Glomerular visceral epithelial cell (primary cell): ENCODE data around the gene GOLGA8K.
"Not testable (repeated sequence)": the region's sequence is repeated elsewhere in the genome, so short reads cannot be mapped to it uniquely, and the experiment has no call there.

Experiments
- DNase-seq: peaks from one replicate; pipeline ENCODE4 v3.0.0-alpha.2; 2016; ENCODE audit errors: extremely low spot score

GOLGA8K gene

DNA sequence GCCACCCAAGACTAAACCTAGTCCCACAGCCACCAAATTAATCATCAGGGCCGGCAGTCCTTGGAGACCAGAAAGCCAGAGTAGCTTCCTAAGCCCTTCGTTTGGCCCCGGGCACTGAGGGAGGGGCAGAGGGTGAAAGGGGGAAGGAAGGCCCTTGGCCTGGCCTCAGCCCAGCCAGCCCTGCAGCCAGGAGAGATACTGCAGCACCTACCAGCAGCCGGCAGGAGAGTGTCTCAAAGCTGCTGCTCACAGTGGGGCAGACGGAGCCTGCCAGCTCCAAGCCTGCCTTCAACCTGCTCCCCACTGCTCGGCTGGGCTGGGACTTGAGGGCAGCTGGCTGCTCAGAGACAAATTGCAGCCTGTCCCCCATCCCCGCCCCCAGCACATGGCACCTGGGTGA lies 50.3 kb downstream of the GOLGA8K start:
- not testable (repeated sequence) for DNase-seq

DNA sequence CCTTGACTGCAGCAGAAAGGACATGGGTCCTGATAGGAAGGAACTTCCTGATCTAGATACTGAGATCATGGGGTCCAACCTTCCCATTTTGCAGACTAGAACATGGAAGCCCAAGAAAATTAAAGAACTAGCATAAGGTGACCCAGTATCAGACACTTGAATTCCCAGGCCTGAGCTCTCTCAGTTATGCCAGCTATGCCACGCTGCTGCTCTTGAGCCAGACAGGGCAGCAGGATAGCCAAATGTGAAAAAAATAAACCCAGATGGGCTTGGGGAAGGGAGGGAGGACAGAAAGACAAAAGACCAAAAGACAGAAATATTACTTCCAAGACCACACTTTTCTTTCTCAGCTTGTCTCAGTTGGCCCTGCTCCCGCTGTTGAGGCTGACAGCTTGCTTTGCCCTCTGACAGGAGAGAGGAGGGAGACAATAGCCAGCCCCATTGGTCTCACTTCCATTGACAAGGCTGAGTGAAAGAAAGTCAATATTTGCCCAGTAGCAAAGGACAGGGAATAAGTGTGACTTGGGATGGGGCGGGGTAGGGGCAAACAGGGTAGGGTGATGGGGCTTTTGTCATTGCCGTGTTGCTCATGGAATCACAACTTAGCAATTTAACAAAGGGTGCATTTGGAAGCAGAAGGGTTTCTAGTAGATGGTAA lies 52.4 kb downstream of the GOLGA8K start:
- DNase-seq = not testable (repeated sequence)

- not testable (repeated sequence) for DNase-seq
Observed at GRCh38 chr15:32347037-32347436, 56.1 kb downstream of the GOLGA8K start.

DNA sequence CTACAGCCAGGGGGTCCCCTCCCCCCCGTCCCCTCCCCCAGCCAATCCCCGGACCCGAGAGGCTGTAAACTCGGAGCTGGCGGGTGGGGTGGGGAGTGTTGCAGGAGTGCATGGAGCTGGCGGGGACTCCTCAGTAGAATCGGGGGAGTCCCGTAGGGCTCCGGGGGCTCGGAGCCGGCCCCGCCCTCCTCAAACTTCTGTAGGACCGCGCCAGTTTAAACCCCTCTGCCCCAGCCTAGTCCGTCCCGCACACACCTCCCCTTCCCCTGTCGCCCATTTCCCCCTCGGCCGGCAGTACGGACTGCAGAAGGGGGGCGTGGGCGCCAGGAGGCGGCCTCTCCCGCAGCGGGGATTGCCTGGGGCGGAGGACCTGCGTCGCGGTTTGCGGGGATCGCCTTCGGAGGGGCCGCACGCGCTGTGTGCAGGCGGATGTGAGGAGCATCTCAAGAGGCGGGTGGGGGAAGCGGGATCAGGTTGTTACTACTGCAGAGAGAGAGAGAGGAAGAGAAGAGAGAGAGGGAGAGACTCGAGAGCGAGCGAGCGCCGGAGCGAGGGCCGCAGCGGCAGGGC lies 57.0 kb downstream of the GOLGA8K start:
- not testable (repeated sequence) for DNase-seq

DNA sequence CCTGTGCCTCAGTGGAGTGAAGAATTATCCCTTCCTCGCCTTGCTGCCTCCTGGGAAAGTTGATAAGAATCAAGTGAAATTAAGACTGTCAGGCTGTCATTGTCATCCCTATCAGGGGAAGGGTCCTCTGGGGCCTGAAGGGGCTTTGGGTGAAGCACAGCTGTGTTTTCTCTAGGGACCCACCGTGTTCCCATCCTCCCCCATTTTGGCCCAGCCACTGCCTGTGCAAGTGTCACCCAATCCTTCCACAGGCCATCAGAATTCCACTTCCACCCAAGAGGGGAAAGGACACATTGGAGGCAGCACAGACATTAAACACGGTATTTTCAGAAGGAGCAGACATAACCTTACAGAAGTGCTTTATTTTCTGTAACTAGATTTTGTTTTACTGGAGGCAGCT lies 59.2 kb downstream of the GOLGA8K start:
- DNase-seq = not testable (repeated sequence)
